Measurements from ENCODE around the gene EGF. TPM values are rescaled to one million over a fixed set of nuclear protein-coding genes. Genes with fewer than 3 reads are reported as not detected.
A peak's percentile ranks its signal among the peaks of the same experiment; 100 is the strongest.

Gene EGF
- total RNA-seq, 2 donors from 2014 or later, result not detected

GRCh38 chr4:109998867-109999584, 86.3 kb downstream of the EGF start:
- Mint-ChIP-seq H3K27ac (no peak overlapping the region), H3K36me3 (no peaks in the 10 kb centered on the region), H3K9me3 (no peaks in the 10 kb centered on the region)
- DNase-seq (ENCODE audit: low spot score in 2 of 2) (peak in 1 of 2 donors; percentile 42), ATAC-seq (peak; percentile 39 to 53)

GRCh38 chr4:109999585-109999912, 86.9 kb downstream of the EGF start:
- Mint-ChIP-seq H3K27ac (no peak overlapping the region), H3K36me3 (no peaks in the 10 kb centered on the region), H3K9me3 (no peaks in the 10 kb centered on the region)
- DNase-seq (ENCODE audit: low spot score in 2 of 2) (no peak), ATAC-seq (no peak)

- ATAC-seq, result no peak
- no peaks in the 10 kb centered on the region for H3K36me3 Mint-ChIP-seq
- H3K9me3 Mint-ChIP-seq, result no peaks in the 10 kb centered on the region
- no peak for DNase-seq (ENCODE audit: low spot score in 2 of 2)
- no peak overlapping the region for H3K27ac Mint-ChIP-seq
Observed at GRCh38 chr4:110002326-110002725, 89.6 kb downstream of the EGF start.

GRCh38 chr4:110003401-110004187, 90.9 kb downstream of the EGF start:
- H3K36me3 Mint-ChIP-seq, result no peaks in the 10 kb centered on the region
- DNase-seq (ENCODE audit: low spot score in 2 of 2), result no peak
- ATAC-seq, result peak; percentile 39 to 73
- H3K9me3 Mint-ChIP-seq, result no peaks in the 10 kb centered on the region
- H3K27ac Mint-ChIP-seq, result no peak overlapping the region

GRCh38 chr4:110004556-110004955, 91.9 kb downstream of the EGF start:
- Mint-ChIP-seq H3K36me3 (no peaks in the 10 kb centered on the region), H3K9me3 (no peaks in the 10 kb centered on the region), H3K27ac (no peak overlapping the region)
- DNase-seq (ENCODE audit: low spot score in 2 of 2) (no peak), ATAC-seq (no peak)

- H3K36me3 Mint-ChIP-seq, result no peaks in the 10 kb centered on the region
- ATAC-seq (peak; percentile 59 to 60), DNase-seq (ENCODE audit: low spot score in 2 of 2) (no peak)
- H3K9me3 Mint-ChIP-seq, result no peaks in the 10 kb centered on the region
- H3K27ac Mint-ChIP-seq, result no peak overlapping the region
Observed at GRCh38 chr4:110005461-110006056, 92.9 kb downstream of the EGF start.

GRCh38 chr4:110007217-110007616, 94.5 kb downstream of the EGF start:
- Mint-ChIP-seq H3K27ac (no peak overlapping the region), H3K9me3 (no peaks in the 10 kb centered on the region), H3K36me3 (no peaks in the 10 kb centered on the region)
- no peak for ATAC-seq
- no peak for DNase-seq (ENCODE audit: low spot score in 2 of 2)

- H3K9me3 Mint-ChIP-seq, result no peaks in the 10 kb centered on the region
- no peaks in the 10 kb centered on the region for H3K36me3 Mint-ChIP-seq
- ATAC-seq, result no peak
- DNase-seq (ENCODE audit: low spot score in 2 of 2), result no peak
- H3K27ac Mint-ChIP-seq, result no peak overlapping the region
Observed at GRCh38 chr4:110008540-110008939, 95.9 kb downstream of the EGF start.

GRCh38 chr4:110009550-110009949, 96.9 kb downstream of the EGF start:
- H3K9me3 Mint-ChIP-seq, result no peaks in the 10 kb centered on the region
- no peak overlapping the region for H3K27ac Mint-ChIP-seq

GRCh38 chr4:110010797-110011196, 98.1 kb downstream of the EGF start:
- H3K27ac Mint-ChIP-seq, result no peak overlapping the region
- H3K36me3 Mint-ChIP-seq, result no peaks in the 10 kb centered on the region
- H3K9me3 Mint-ChIP-seq, result no peaks in the 10 kb centered on the region
- DNase-seq (ENCODE audit: low spot score in 2 of 2), result no peak
- no peak for ATAC-seq

More at GRCh38 chr4:110009550-110009949, 96.9 kb downstream of the EGF start:
- H3K36me3 Mint-ChIP-seq, result no peaks in the 10 kb centered on the region
- DNase-seq (ENCODE audit: low spot score in 2 of 2) (no peak), ATAC-seq (no peak)

- ATAC-seq, result no peak
- no peaks in the 10 kb centered on the region for H3K36me3 Mint-ChIP-seq
- no peak for DNase-seq (ENCODE audit: low spot score in 2 of 2)
- no peaks in the 10 kb centered on the region for H3K9me3 Mint-ChIP-seq
- H3K27ac Mint-ChIP-seq, result no peak overlapping the region
Observed at GRCh38 chr4:110012917-110013316, 100.2 kb downstream of the EGF start.

GRCh38 chr4:110014233-110014632, 101.5 kb downstream of the EGF start:
- DNase-seq (ENCODE audit: low spot score in 2 of 2) (no peak), ATAC-seq (no peak)
- H3K27ac Mint-ChIP-seq, result peak overlapping the region in 1 of 2 donors; percentile 66
- no peaks in the 10 kb centered on the region for H3K9me3 Mint-ChIP-seq
- no peaks in the 10 kb centered on the region for H3K36me3 Mint-ChIP-seq

GRCh38 chr4:110019153-110019552, 106.5 kb downstream of the EGF start:
- no peak for DNase-seq (ENCODE audit: low spot score in 2 of 2)

GRCh38 chr4:110020139-110020538, 107.5 kb downstream of the EGF start:
- H3K36me3 Mint-ChIP-seq, result no peaks in the 10 kb centered on the region
- DNase-seq (ENCODE audit: low spot score in 2 of 2) (no peak), ATAC-seq (no peak)
- H3K9me3 Mint-ChIP-seq, result no peaks in the 10 kb centered on the region
- no peak overlapping the region for H3K27ac Mint-ChIP-seq

More at GRCh38 chr4:110019153-110019552, 106.5 kb downstream of the EGF start:
- Mint-ChIP-seq H3K9me3 (no peaks in the 10 kb centered on the region), H3K27ac (no peak overlapping the region), H3K36me3 (no peaks in the 10 kb centered on the region)
- no peak for ATAC-seq

GRCh38 chr4:110020646-110021443, 108.2 kb downstream of the EGF start:
- ATAC-seq (no peak), DNase-seq (ENCODE audit: low spot score in 2 of 2) (no peak)
- no peaks in the 10 kb centered on the region for H3K36me3 Mint-ChIP-seq
- no peaks in the 10 kb centered on the region for H3K9me3 Mint-ChIP-seq
- no peak overlapping the region for H3K27ac Mint-ChIP-seq

- H3K9me3 Mint-ChIP-seq, result no peaks in the 10 kb centered on the region
- no peak overlapping the region for H3K27ac Mint-ChIP-seq
- H3K36me3 Mint-ChIP-seq, result no peaks in the 10 kb centered on the region
Observed at GRCh38 chr4:110022457-110022856, 109.8 kb downstream of the EGF start.

GRCh38 chr4:110025056-110025455, 112.4 kb downstream of the EGF start:
- H3K27ac Mint-ChIP-seq, result no peak overlapping the region
- H3K9me3 Mint-ChIP-seq, result no peaks in the 10 kb centered on the region
- no peaks in the 10 kb centered on the region for H3K36me3 Mint-ChIP-seq

More at GRCh38 chr4:110022457-110022856, 109.8 kb downstream of the EGF start:
- ATAC-seq, result no peak
- DNase-seq (ENCODE audit: low spot score in 2 of 2), result no peak

More at GRCh38 chr4:110025056-110025455, 112.4 kb downstream of the EGF start:
- ATAC-seq (no peak), DNase-seq (ENCODE audit: low spot score in 2 of 2) (no peak)
